CMK (cell line): ENCODE measurements around the gene KCNH1.

Experiments
- DNase-seq: peaks from one replicate; pipeline ENCODE4 v3.0.0-alpha.2; 2010; ENCODE audit warnings: low read depth

Gene KCNH1

GRCh38 chr1:210711825-210712612 is 421.9 kb downstream of the KCNH1 start:
- no peak for DNase-seq

GRCh38 chr1:210709701-210710100 is 424.2 kb downstream of the KCNH1 start:
- DNase-seq: no peak

GRCh38 chr1:210707300-210708240 is 426.4 kb downstream of the KCNH1 start:
- DNase-seq: no peak

- no peak for DNase-seq
Observed at GRCh38 chr1:210706246-210706645, 427.7 kb downstream of the KCNH1 start.

- no peak for DNase-seq
Observed at GRCh38 chr1:210705086-210705485, 428.9 kb downstream of the KCNH1 start.

- no peak for DNase-seq
Observed at GRCh38 chr1:210703593-210703992, 430.4 kb downstream of the KCNH1 start.

GRCh38 chr1:210702506-210702905 is 431.4 kb downstream of the KCNH1 start:
- no peak for DNase-seq

- DNase-seq: no peak
Observed at GRCh38 chr1:210700511-210700910, 433.4 kb downstream of the KCNH1 start.

- no peak for DNase-seq
Observed at GRCh38 chr1:210700083-210700482, 433.9 kb downstream of the KCNH1 start.

GRCh38 chr1:210698661-210699060 is 435.3 kb downstream of the KCNH1 start:
- no peak for DNase-seq

GRCh38 chr1:210697185-210697584 is 436.8 kb downstream of the KCNH1 start:
- no peak for DNase-seq

GRCh38 chr1:210696709-210697108 is 437.2 kb downstream of the KCNH1 start:
- no peak for DNase-seq

- no peak for DNase-seq
Observed at GRCh38 chr1:210695026-210695425, 438.9 kb downstream of the KCNH1 start.

- peak; percentile 15 for DNase-seq
Observed at GRCh38 chr1:210692796-210693195, 441.2 kb downstream of the KCNH1 start.

GRCh38 chr1:210691039-210691610 is 442.8 kb downstream of the KCNH1 start:
- no peak for DNase-seq

GRCh38 chr1:210690236-210690635 is 443.7 kb downstream of the KCNH1 start:
- no peak for DNase-seq

- no peak for DNase-seq
Observed at GRCh38 chr1:210689826-210690225, 444.1 kb downstream of the KCNH1 start.

- DNase-seq: no peak
Observed at GRCh38 chr1:210688512-210689234, 445.3 kb downstream of the KCNH1 start.

GRCh38 chr1:210687582-210688279 is 446.2 kb downstream of the KCNH1 start:
- no peak for DNase-seq

GRCh38 chr1:210686841-210687240 is 447.1 kb downstream of the KCNH1 start:
- no peak for DNase-seq

- DNase-seq: no peak
Observed at GRCh38 chr1:210685295-210685650, 448.7 kb downstream of the KCNH1 start.
